HG03066 (cell line): Measurements from ENCODE around the gene ZNF469.

Experiments
- ATAC-seq: cut with Tn5 transposase; IDR thresholded peaks from one replicate; pipeline ENCODE4 v1.9.1; 2021; ENCODE audit warnings: low read depth; ENCODE audit not compliant: unreplicated experiment

ZNF469 gene

GRCh38 chr16:88382491-88383400 is at the start of gene ZNF469:
Gene ZNF469, plus strand, starts transcription at chr16:88382959. Its CDS starts 44,512 bp downstream, at chr16:88427471.
- ATAC-seq, result no peak

- ATAC-seq, result no peak
Measured at GRCh38 chr16:88333848-88334777, 48.6 kb upstream of the ZNF469 start.

GRCh38 chr16:88334778-88335720 is 47.7 kb upstream of the ZNF469 start:
- no peak for ATAC-seq

GRCh38 chr16:88337021-88337420 is 45.7 kb upstream of the ZNF469 start:
- no peak for ATAC-seq

- ATAC-seq, result no peak
Measured at GRCh38 chr16:88337538-88337937, 45.2 kb upstream of the ZNF469 start.

- ATAC-seq, result no peak
Measured at GRCh38 chr16:88338111-88338510, 44.6 kb upstream of the ZNF469 start.

- no peak for ATAC-seq
Measured at GRCh38 chr16:88338896-88339295, 43.9 kb upstream of the ZNF469 start.

- no peak for ATAC-seq
Measured at GRCh38 chr16:88339930-88340754, 42.6 kb upstream of the ZNF469 start.

GRCh38 chr16:88340755-88341150 is 42.0 kb upstream of the ZNF469 start:
- no peak for ATAC-seq

- ATAC-seq, result no peak
Measured at GRCh38 chr16:88341551-88342290, 41.0 kb upstream of the ZNF469 start.

GRCh38 chr16:88342491-88342890 is 40.3 kb upstream of the ZNF469 start:
- ATAC-seq, result no peak

- ATAC-seq, result no peak
Measured at GRCh38 chr16:88343271-88343791, 39.4 kb upstream of the ZNF469 start.

GRCh38 chr16:88344411-88345030 is 38.2 kb upstream of the ZNF469 start:
- ATAC-seq, result no peak

- no peak for ATAC-seq
Measured at GRCh38 chr16:88345031-88345720, 37.6 kb upstream of the ZNF469 start.

GRCh38 chr16:88345721-88346560 is 36.8 kb upstream of the ZNF469 start:
- no peak for ATAC-seq

- no peak for ATAC-seq
Measured at GRCh38 chr16:88346680-88347505, 35.9 kb upstream of the ZNF469 start.
